VCaP (cell line): Measurements from ENCODE around the gene KRT4.

ENCODE experiments used
- H3K27ac ChIP-seq: fragments of 450-650 bp; 2 replicates; pipeline ENCODE4 v1.5.1; 2017
- TF ChIP-seq, protein P1 (sequence below): fragments of 450-650 bp; conservative IDR thresholded peaks from 2 replicates; pipeline ENCODE4 v1.5.1; 2017; ENCODE audit warnings: mild to moderate bottlenecking, moderate library complexity

The KRT4 gene

DNA sequence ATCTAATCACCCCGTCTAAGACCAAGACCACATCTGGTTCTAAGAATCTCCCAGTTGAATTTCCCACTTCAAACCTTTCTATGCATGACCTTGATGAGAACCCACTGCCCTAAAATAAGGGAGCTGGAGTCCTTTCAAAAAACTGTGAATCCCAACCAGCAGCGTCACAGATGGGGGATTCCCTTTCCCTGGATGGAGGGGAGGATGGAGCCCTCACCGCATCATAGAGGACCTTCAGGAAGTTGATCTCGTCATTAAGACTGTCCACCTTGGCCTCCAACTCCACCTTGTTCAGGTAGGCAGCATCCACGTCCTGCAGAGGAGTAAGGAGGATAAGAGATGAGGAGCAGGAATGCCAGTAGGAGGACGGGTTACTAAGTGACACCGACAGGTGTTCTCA, 4.8 kb downstream of the KRT4 start:
- TF ChIP-seq, protein P1, sequence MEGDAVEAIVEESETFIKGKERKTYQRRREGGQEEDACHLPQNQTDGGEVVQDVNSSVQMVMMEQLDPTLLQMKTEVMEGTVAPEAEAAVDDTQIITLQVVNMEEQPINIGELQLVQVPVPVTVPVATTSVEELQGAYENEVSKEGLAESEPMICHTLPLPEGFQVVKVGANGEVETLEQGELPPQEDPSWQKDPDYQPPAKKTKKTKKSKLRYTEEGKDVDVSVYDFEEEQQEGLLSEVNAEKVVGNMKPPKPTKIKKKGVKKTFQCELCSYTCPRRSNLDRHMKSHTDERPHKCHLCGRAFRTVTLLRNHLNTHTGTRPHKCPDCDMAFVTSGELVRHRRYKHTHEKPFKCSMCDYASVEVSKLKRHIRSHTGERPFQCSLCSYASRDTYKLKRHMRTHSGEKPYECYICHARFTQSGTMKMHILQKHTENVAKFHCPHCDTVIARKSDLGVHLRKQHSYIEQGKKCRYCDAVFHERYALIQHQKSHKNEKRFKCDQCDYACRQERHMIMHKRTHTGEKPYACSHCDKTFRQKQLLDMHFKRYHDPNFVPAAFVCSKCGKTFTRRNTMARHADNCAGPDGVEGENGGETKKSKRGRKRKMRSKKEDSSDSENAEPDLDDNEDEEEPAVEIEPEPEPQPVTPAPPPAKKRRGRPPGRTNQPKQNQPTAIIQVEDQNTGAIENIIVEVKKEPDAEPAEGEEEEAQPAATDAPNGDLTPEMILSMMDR = no peak
- no peak overlapping the region for H3K27ac ChIP-seq

DNA sequence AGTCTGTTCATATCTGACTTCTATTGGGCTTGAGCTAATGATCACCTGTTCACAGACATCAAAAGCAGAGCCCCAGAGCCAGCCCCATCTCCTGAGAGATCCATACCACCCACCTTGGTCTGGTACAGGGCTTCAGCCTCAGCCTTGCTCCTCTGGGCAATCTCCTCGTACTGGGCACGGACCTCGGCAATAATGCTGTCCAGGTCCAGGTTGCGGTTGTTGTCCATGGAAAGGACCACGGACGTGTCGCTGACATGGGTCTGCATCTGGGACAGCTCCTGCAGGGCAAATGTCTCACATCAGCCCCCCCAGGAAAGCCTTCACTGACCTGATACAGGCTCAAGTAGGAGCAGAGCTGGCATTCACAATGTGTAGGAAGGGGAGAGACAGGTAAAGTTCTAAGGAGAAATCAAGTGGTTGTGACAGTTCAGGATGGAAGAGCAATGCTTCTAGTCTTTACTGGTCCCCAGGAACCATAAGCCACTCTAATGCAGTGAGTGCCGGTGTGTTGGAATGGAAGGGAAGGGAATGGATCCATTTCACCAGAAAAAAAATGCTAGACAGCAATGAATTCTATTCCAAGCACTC, 5.2 kb downstream of the KRT4 start:
- TF ChIP-seq, protein P1 = no peak
- H3K27ac ChIP-seq = no peak overlapping the region

DNA sequence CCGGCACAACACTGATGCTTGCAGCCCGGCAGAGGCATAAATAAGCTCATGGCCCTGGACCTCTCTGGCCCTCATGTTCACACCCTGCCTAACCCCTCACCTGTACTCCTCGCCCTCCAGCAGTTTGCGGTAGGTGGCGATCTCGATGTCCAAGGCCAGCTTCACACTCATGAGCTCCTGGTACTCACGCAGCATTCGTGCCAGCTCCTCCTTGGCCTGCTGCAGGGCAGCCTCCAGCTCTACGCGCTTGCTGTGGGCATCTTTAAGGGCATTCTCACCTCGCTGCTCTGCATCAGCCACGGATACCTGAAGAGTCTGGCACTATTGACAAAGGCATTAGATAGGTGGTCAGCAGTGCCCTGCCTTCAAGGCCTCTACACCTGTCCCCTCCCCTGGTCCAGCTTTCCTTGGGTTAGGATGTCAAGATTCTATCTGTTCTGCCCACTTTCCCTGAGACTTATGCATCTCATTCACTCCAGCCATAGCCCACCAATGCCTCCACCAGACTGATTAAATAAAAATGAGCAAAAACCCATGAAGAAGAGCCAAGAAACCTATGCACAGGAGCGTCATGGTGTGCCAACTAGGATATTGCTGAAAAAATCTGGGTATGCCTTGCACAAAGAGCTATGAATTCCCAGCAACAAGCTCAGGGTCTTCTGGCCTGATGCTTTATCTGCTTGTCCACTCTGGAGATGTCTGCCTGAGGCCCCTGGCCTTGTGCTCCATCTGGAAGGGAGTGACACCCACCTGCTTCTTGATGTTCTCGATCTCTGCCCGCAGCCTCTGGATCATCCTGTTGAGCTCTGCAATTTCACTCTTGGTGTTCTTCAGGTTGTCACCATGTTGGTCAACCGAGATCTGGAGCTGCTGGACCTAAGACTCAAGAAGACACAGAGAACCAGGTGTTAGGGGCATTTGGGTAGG, 6.1 kb downstream of the KRT4 start:
- TF ChIP-seq, protein P1 = no peak
- no peak overlapping the region for H3K27ac ChIP-seq

DNA sequence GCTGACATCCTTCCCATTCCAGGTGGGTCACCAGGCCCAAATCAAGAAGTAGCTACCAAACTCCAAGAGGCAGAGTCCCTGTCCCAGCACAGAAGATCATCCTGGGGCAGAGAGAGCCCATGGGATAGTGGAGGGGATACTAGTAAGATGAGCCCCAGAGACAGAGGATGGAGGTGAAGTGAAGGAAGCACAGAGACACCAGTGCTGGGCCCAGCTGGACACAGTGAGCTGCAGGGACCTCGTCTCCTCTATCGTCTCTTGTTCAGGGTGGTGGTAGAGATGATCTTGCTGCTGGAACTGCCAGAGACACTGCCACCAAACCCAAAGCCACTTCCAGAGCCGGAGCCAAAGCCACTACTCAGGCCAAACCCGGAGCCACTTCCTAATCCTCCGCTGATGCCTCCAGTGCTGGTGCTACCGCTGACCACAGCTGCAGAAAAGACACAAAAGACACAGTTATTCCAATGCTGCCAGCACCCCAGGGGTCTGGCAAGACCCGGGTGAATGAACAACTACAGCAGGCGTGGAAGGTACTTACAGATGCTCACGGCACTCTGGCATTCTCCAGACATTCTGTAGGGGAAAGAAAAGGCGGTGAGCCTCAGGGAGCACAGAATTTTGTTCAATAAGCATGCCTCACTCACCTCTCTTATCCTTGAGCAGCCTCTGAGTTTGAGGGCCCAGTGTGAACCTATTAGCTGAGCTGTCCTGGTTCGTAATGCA, 6.9 kb downstream of the KRT4 start:
- TF ChIP-seq, protein P1 = no peak
- no peak overlapping the region for H3K27ac ChIP-seq

DNA sequence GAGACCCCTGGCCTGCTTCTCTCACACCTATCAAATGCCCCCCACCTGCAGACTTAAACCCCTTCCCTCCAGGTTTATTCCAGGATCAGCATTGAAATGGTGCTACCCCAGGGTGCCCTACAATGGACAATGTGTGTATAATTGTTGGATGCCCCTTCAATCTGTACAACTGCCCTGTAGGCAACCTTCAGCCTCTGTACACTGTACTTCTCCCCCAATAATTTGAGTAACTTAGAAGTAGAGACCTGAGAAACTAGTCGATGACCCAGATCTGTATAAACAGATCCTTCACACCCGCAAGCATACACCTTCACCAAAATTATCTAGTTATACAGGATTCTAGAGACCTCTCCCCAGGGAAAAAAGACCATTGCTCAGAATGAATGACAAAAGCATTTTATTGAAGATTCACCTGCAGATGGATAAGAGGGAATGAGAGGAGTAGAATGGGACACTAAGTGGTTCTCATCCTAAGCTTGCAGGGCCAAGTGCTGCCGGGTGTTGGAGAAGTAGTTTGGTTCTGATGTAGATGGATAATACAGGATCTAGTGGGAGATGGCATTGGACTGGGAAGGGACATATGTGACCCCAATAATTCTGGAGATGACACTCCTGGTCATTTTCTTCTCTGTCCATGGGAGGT, 7.6 kb downstream of the KRT4 start:
- TF ChIP-seq, protein P1 = no peak
- no peak overlapping the region for H3K27ac ChIP-seq

DNA sequence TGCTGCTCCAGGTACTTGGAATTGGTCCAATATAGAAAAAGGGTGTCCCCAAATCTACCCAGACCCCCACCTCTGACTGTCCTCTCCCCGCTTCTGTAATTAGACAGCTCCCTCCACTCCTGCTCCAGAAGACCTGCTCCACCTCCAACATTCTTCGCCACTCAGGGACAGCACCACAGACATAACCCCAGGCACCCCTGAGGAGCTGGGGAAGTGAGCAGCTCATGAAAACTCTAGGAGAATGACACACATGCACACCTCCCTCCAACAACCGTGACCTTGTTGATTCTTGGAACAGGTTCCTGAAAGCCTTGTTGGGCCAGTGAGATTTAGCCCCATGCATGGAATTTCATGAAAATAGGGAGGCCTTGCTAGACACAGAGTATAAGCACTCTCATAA, 8.2 kb downstream of the KRT4 start:
- TF ChIP-seq, protein P1 = no peak
- no peak overlapping the region for H3K27ac ChIP-seq

DNA sequence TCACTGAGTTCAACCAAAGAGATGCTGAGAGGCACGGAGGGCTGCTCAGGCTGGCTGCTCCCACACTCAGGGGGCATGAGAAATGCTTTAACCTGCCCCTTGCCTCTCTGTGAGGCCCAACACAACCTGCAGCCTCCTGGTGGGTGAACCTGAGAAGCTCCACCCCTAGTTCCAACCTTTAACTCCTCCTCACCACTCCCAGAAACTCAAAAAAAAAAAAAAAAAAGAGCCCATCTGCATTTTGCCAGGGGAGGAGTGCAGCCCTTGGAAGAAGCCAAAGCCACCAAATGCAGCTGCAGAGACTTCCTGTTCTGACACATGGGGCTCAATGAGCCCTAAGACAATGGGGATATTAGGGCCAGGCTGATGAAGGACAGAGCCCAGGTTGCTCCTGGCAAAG, 8.9 kb downstream of the KRT4 start:
- H3K27ac ChIP-seq = no peak overlapping the region
- TF ChIP-seq, protein P1 = no peak
